A549 (cell line): ENCODE results near the gene ARL4D. TPM values are rescaled to one million over a fixed set of nuclear protein-coding genes. Genes with fewer than 3 reads are reported as not detected.

Experiments used
- ATAC-seq, 2 experiments: fragments of 200-7000 bp in 1 of 2; fragments of >200 bp in 1 of 2; cut with Nextera tagmentation in 1 of 2; cut with Tn5 transposase in 1 of 2; 3 replicates each; pipeline versions ENCODE4 v1.8.0 to v1.9.1; 2018 to 2020; ENCODE audit warnings: mild to moderate bottlenecking in 1 of 2, moderate library complexity in 1 of 2
- CTCF ChIA-PET: fragments of 300-600 bp; sonication (Branson Sonifier 250); formaldehyde crosslinking; extraction: SDS; loops from one replicate; lab custom pipeline; 2021; ENCODE audit warnings: antibody characterized with exemption, inconsistent platforms; lab: Yijun Ruan, JAX
- POLR2A ChIA-PET: fragments of 350-600 bp; formaldehyde crosslinking; extraction: SDS; loops from one replicate; lab custom pipeline; 2021; ENCODE audit warnings: antibody characterized with exemption, inconsistent platforms; lab: Yijun Ruan, JAX
- DNase-seq, 2 experiments: peaks; one replicate each; pipeline versions ENCODE4 v3.0.0 to v3.0.0-alpha.2; 2011 to 2016; ENCODE audit warnings: low read depth in 1 of 2, low spot score in 1 of 2
- FAIRE-seq: peaks from 2 replicates; lab custom pipeline; 2011; peaks lifted over from hg19 to GRCh38; lab: Jason Lieb, UNC
- H3K27ac ChIP-seq, 2 experiments: fragments of >200 bp; sonication (Bioruptor Twin); formaldehyde crosslinking; 3 replicates each; pipeline ENCODE4 v1.5.1; 2016 to 2017
- H3K4me1 ChIP-seq: fragments of >200 bp; sonication (Bioruptor Twin); formaldehyde crosslinking; 3 replicates; pipeline ENCODE4 v1.6.1; 2016
- H3K4me2 ChIP-seq: fragments of >200 bp; sonication (Bioruptor Twin); formaldehyde crosslinking; 3 replicates; pipeline ENCODE4 v1.6.1; 2016
- H3K4me3 ChIP-seq: fragments of >200 bp; sonication (Bioruptor Twin); formaldehyde crosslinking; 3 replicates; pipeline ENCODE4 v1.5.1; 2016
- H3K9me3 ChIP-seq: fragments of >200 bp; sonication (Bioruptor Twin); formaldehyde crosslinking; 3 replicates; pipeline ENCODE4 v1.6.1; 2016
- BCL3 ChIP-seq: fragments of >200 bp; sonication (Bioruptor Twin); formaldehyde crosslinking; IDR thresholded peaks from 3 replicates; pipeline ENCODE4 v1.6.1; 2016
- CHD2 ChIP-seq: fragments of 150-350 bp; IDR thresholded peaks from 2 replicates; pipeline ENCODE4 v1.6.1; 2014; ENCODE audit warnings: low read length; ENCODE audit not compliant: partially characterized antibody
- CHD4 ChIP-seq: fragments of 200-600 bp; sonication (generic); IDR thresholded peaks from 2 replicates; pipeline ENCODE4 v1.6.1; 2016; ENCODE audit warnings: antibody characterized with exemption, mild to moderate bottlenecking, borderline replicate concordance
- E2F6 ChIP-seq: IDR thresholded peaks from 2 replicates; pipeline ENCODE4 v1.6.1; 2012; ENCODE audit warnings: low read depth, borderline replicate concordance
- ELK1 ChIP-seq: fragments of 150-350 bp; IDR thresholded peaks from 2 replicates; pipeline ENCODE4 v1.6.1; 2014; ENCODE audit warnings: low read depth, mild to moderate bottlenecking, low read length
- FOSB ChIP-seq: fragments of 250-450 bp; sonication (Bioruptor Pico); IDR thresholded peaks from 2 replicates; pipeline ENCODE4 v1.5.0; 2020; ENCODE audit warnings: mild to moderate bottlenecking, moderate library complexity
- GATA3 ChIP-seq: IDR thresholded peaks from 2 replicates; pipeline ENCODE4 v1.6.1; 2012; ENCODE audit warnings: borderline replicate concordance
- HDAC2 ChIP-seq: fragments of 200-600 bp; sonication (generic); IDR thresholded peaks from 2 replicates; pipeline ENCODE4 v1.6.1; 2016
- HES2 ChIP-seq: fragments of >200 bp; sonication (Bioruptor Twin); formaldehyde crosslinking; IDR thresholded peaks from 2 replicates; pipeline ENCODE4 v1.6.1; 2016
- HOXB13 ChIP-seq: fragments of 250-450 bp; sonication (Bioruptor Pico); IDR thresholded peaks from 2 replicates; pipeline ENCODE4 v1.5.0; 2020; ENCODE audit warnings: low read depth, mild to moderate bottlenecking, moderate library complexity
- JUN ChIP-seq, 2 experiments: fragments of >200 bp; sonication (Bioruptor Twin); formaldehyde crosslinking; IDR thresholded peaks; 2 replicates in 1 of 2; 3 replicates in 1 of 2; pipeline ENCODE4 v1.6.1; 2016 to 2017
- MAFK ChIP-seq: fragments of 450-650 bp; IDR thresholded peaks from 2 replicates; pipeline ENCODE4 v1.6.1; 2014; ENCODE audit not compliant: partially characterized antibody
- RAD21 ChIP-seq, 2 experiments: fragments of >200 bp in 1 of 2; sonication (Bioruptor Twin) in 1 of 2; formaldehyde crosslinking in 1 of 2; IDR thresholded peaks in 1 of 2; conservative IDR thresholded peaks in 1 of 2; 2 replicates in 1 of 2; 3 replicates in 1 of 2; pipeline ENCODE4 v1.6.1; 2012 to 2018; ENCODE audit warnings: inconsistent platforms in 1 of 2
- REST ChIP-seq: fragments of 200-600 bp; sonication (generic); IDR thresholded peaks from 2 replicates; pipeline ENCODE4 v1.6.1; 2016; ENCODE audit warnings: antibody characterized with exemption, mild to moderate bottlenecking, moderate library complexity
- RNF2 ChIP-seq: fragments of 200-600 bp; sonication (generic); IDR thresholded peaks from 2 replicates; pipeline ENCODE4 v1.6.1; 2016; ENCODE audit warnings: low read depth, mild to moderate bottlenecking, antibody characterized with exemption, moderate library complexity, borderline replicate concordance
- SMC3 ChIP-seq: fragments of >200 bp; sonication (Bioruptor Twin); formaldehyde crosslinking; IDR thresholded peaks from 3 replicates; pipeline ENCODE4 v1.6.1; 2018; ENCODE audit warnings: inconsistent platforms
- SREBF2 ChIP-seq: fragments of 450-650 bp; IDR thresholded peaks from 2 replicates; pipeline ENCODE4 v1.6.1; 2014; ENCODE audit warnings: mild to moderate bottlenecking, moderate library complexity
- ZSCAN20 ChIP-seq: fragments of 250-450 bp; sonication (Bioruptor Pico); IDR thresholded peaks from 2 replicates; pipeline ENCODE4 v1.8.0; 2022; ENCODE audit warnings: mild to moderate bottlenecking, moderate library complexity
- WGBS: methylation state at CpG from one replicate; pipeline ENCODE4 v1.1.6; 2017; ENCODE audit errors: missing lambda C conversion rate; 5-methylcytosine and 5-hydroxymethylcytosine counted together
- polyA plus RNA-seq, 4 experiments: library from polyadenylated mRNA; depleted of rRNA in 3 of 4; stranded (reverse); fragments of >200 nt; fragmentation: RNase III in 1 of 4; extraction: RNeasy Plus Mini Kit Qiagen cat#74134 plus additional on column Dnase treatment in 1 of 4; gene quantifications; 2 replicates in 3 of 4; 3 replicates in 1 of 4; pipeline ENCODE4 v1.2.3, GENCODE V29; 2011 to 2017
- TF ChIP-seq, protein P1 (sequence below): IDR thresholded peaks from 2 replicates; pipeline ENCODE4 v1.6.1; 2012
- TF ChIP-seq, protein P2 (sequence below): fragments of 250-450 bp; sonication (Bioruptor Pico); IDR thresholded peaks from 2 replicates; pipeline ENCODE4 v1.5.0; 2020; ENCODE audit warnings: low read depth, mild to moderate bottlenecking, moderate library complexity

Gene ARL4D
- polyA plus RNA-seq, 2 of the 4 experiments (the other 2 are of a cell fraction): 11.7 to 21.0 TPM

- ChIA-PET CTCF (interaction anchor here (1.0 to 4.9 kb wide), 5 partner anchors 10 to 51 kb away, joined by 3 to 29 read pairs (median 15); partner anchors contain the start of gene DHX8), POLR2A (interaction anchor here (2.8 kb wide), 1 partner anchor 46 kb away, joined by 11 read pairs; the partner anchor contains the start of gene ARL4D)
- no peak for ATAC-seq
- H3K4me2 ChIP-seq: peak overlapping the region; percentile 47
- TF ChIP-seq ZSCAN20 (CRISPR knock-in tag): no peak
- TF ChIP-seq JUN (IDR thresholded peaks at IDR 0.05): no peak
- TF ChIP-seq, protein P1, sequence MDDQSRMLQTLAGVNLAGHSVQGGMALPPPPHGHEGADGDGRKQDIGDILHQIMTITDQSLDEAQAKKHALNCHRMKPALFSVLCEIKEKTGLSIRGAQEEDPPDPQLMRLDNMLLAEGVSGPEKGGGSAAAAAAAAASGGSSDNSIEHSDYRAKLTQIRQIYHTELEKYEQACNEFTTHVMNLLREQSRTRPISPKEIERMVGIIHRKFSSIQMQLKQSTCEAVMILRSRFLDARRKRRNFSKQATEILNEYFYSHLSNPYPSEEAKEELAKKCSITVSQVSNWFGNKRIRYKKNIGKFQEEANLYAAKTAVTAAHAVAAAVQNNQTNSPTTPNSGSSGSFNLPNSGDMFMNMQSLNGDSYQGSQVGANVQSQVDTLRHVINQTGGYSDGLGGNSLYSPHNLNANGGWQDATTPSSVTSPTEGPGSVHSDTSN: no peak
- no peak for TF ChIP-seq RAD21 (conservative IDR thresholded peaks at IDR 0.05 in 1 of 2, IDR thresholded peaks at IDR 0.05 in 1 of 2)
- TF ChIP-seq HOXB13 (CRISPR knock-in tag): no peak
- no peak for TF ChIP-seq HDAC2
- no peak for TF ChIP-seq MAFK
- TF ChIP-seq FOSB (CRISPR knock-in tag): no peak
- TF ChIP-seq, protein P2, sequence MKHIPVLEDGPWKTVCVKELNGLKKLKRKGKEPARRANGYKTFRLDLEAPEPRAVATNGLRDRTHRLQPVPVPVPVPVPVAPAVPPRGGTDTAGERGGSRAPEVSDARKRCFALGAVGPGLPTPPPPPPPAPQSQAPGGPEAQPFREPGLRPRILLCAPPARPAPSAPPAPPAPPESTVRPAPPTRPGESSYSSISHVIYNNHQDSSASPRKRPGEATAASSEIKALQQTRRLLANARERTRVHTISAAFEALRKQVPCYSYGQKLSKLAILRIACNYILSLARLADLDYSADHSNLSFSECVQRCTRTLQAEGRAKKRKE (CRISPR knock-in tag): no peak
- no peak for TF ChIP-seq BCL3
- TF ChIP-seq CHD4: no peak
- TF ChIP-seq E2F6: no peak
- TF ChIP-seq GATA3: no peak
- TF ChIP-seq SMC3: no peak
- TF ChIP-seq ELK1: no peak
- no peak for TF ChIP-seq RNF2
- no peak for TF ChIP-seq CHD2
- no peak for TF ChIP-seq REST
- no peak for TF ChIP-seq HES2
- TF ChIP-seq SREBF2: no peak
- H3K27ac ChIP-seq: peak overlapping the region; percentile 56 to 62
- FAIRE-seq: no peak
- H3K9me3 ChIP-seq: 0 out of 3 replicates have a peak, but pooled peaks cover 2% of the 10 kb centered on the region
- DNase-seq: no peak
- 68% methylated on average over 5 of the region's 5 CpGs for WGBS
- H3K4me3 ChIP-seq: no peak overlapping the region
- peaks cover 47% of the 10 kb centered on the region for H3K4me1 ChIP-seq
Observed at GRCh38 chr17:43445009-43445589, 46.3 kb downstream of the ARL4D start.
